Measurements from ENCODE around the gene HELZ.
"Not testable (repeated sequence)": the region's sequence is repeated elsewhere in the genome, so short reads cannot be mapped to it uniquely, and the experiment has no call there.

Gene HELZ

DNA sequence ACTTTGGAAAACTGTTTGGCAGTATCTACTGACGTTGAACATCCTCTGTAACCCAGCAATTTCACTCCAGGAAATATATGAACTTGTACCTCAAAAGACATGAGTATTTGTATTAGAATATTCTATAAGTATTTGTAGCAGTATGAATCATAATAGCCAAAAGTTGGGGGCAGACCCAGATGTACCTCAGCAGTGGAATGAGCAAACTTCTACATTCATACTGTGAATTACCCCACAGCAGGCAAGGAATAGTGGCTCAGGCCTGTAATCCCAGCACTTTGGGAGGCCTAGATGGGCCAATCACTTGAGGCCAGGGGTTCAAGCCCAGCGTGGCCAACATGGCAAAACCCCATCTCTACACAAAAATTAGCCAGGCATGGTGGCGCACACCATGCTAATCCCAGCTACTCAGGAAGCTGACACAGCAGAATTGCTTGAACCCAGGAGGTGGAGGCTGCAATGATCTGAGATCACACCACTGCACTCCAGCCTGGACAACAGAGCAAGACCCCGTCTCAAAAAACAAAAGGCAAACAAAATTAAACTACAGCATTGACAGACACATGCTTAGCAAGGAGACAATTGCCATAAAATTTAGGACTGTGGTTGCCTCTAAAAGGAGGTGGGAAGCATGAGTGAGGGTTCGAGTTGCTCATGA, 11.2 kb upstream of the HELZ start:
- Histone ChIP-seq H3K4me1 (ENCODE audit: control insufficient read depth in 1 of 2, insufficient read depth in 2 of 2, low read length in 2 of 2) (peaks cover 0 to 5% of the 10 kb centered on the region in 2 experiments), H3K79me2 (ENCODE audit: control insufficient read depth, insufficient read depth, low read length, poor library complexity) (no peaks in the 10 kb centered on the region), H3K9me3 (ENCODE audit: insufficient read depth, low read depth, low read length) (peaks cover 1% of the 10 kb centered on the region), H3K23ac (ENCODE audit: low read length) (no peak overlapping the region), H3K9ac (ENCODE audit: low read length) (no peak overlapping the region), H2AFZ (ENCODE audit: insufficient read depth, low read length, poor library complexity) (no peak overlapping the region), H3K79me1 (ENCODE audit: low read length) (peaks cover 2% of the 10 kb centered on the region), H3K27me3 (ENCODE audit: insufficient read depth, low read length) (no peaks in the 10 kb centered on the region), H3K36me3 (ENCODE audit: control insufficient read depth in 1 of 2, insufficient read depth in 2 of 2, low read length in 2 of 2) (no peaks in the 10 kb centered on the region), H2AK5ac (ENCODE audit: low read length) (no peak overlapping the region), H2BK5ac (ENCODE audit: low read depth, low read length, poor library complexity) (no peak overlapping the region), H2BK120ac (ENCODE audit: insufficient read depth, low read length, poor library complexity) (no peak overlapping the region), H3K27ac (ENCODE audit: low read depth, low read length) (no peak overlapping the region), H3K14ac (ENCODE audit: low read length) (no peak overlapping the region), H4K12ac (ENCODE audit: low read depth, low read length) (no peak overlapping the region), H3K4me2 (ENCODE audit: low read length) (no peak overlapping the region), H4K8ac (ENCODE audit: low read depth, low read length) (no peak overlapping the region), H3K4me3 (ENCODE audit: low read depth, low read length) (no peak overlapping the region), H3K18ac (ENCODE audit: low read length) (no peak overlapping the region), H4K91ac (ENCODE audit: low read depth, low read length) (no peak overlapping the region), H2BK12ac (ENCODE audit: low read length) (no peak overlapping the region), H3K4ac (ENCODE audit: low read depth, low read length) (no peak overlapping the region)
- no peak for DNase-seq
- no CpG with 5 or more reads among the region's 5 CpGs for WGBS (ENCODE audit: extremely low coverage, insufficient coverage, insufficient read length)

DNA sequence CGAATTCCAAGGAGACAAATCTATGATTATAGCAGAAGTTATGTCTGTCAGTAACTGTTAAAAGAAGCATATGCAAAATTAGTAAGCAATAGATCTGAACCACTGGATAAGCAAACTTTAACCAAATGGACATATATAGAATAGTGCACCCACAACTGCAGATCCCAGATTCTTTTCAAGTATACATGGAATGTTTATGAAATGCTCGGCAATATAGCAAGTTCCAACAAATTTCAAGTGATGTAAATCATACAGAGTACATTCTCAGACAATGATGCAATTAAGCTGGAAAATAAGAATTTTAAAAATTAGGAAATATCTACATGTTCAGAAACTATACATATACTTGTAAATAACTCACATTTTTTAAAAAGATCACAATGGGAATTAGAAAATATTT, 8.4 kb upstream of the HELZ start:
- Histone ChIP-seq H2BK120ac (ENCODE audit: insufficient read depth, low read length, poor library complexity) (no peak overlapping the region), H3K9me3 (ENCODE audit: insufficient read depth, low read depth, low read length) (peaks cover 1% of the 10 kb centered on the region), H3K27ac (ENCODE audit: low read depth, low read length) (no peak overlapping the region), H2BK12ac (ENCODE audit: low read length) (no peak overlapping the region), H3K4me1 (ENCODE audit: control insufficient read depth in 1 of 2, insufficient read depth in 2 of 2, low read length in 2 of 2) (peaks cover 0 to 5% of the 10 kb centered on the region in 2 experiments), H2AFZ (ENCODE audit: insufficient read depth, low read length, poor library complexity) (no peak overlapping the region), H3K4ac (ENCODE audit: low read depth, low read length) (no peak overlapping the region), H4K12ac (ENCODE audit: low read depth, low read length) (no peak overlapping the region), H3K27me3 (ENCODE audit: insufficient read depth, low read length) (no peaks in the 10 kb centered on the region), H3K23ac (ENCODE audit: low read length) (no peak overlapping the region), H3K79me2 (ENCODE audit: control insufficient read depth, insufficient read depth, low read length, poor library complexity) (no peaks in the 10 kb centered on the region), H3K36me3 (ENCODE audit: control insufficient read depth in 1 of 2, insufficient read depth in 2 of 2, low read length in 2 of 2) (no peaks in the 10 kb centered on the region), H4K91ac (ENCODE audit: low read depth, low read length) (no peak overlapping the region), H3K4me2 (ENCODE audit: low read length) (no peak overlapping the region), H3K4me3 (ENCODE audit: low read depth, low read length) (no peak overlapping the region), H4K8ac (ENCODE audit: low read depth, low read length) (no peak overlapping the region), H3K14ac (ENCODE audit: low read length) (no peak overlapping the region), H3K79me1 (ENCODE audit: low read length) (peaks cover 2% of the 10 kb centered on the region), H2BK5ac (ENCODE audit: low read depth, low read length, poor library complexity) (no peak overlapping the region), H2AK5ac (ENCODE audit: low read length) (no peak overlapping the region), H3K18ac (ENCODE audit: low read length) (no peak overlapping the region), H3K9ac (ENCODE audit: low read length) (no peak overlapping the region)
- no CpG with 5 or more reads among the region's 2 CpGs for WGBS (ENCODE audit: extremely low coverage, insufficient coverage, insufficient read length)
- peak; percentile 40 to 92 for DNase-seq

DNA sequence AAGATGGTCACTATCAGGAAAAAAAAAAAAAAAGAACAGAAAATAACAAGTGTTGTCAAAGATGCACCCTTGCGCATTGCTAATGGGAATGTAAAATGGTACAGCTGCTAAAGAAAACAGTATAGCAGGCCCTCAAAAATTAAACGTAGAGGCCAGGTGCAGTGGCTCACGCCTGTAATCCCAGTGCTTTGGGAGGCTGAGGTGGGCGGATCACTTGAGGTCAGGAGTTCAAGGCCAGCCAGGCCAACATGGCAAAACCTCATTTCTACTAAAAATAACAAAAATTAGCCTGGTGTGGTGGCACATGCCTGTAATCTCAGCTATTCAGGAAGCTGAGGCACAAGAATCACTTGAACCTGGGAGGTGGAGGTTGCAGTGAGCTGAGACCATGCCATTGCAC, 6.6 kb upstream of the HELZ start:
- H2AK5ac ChIP-seq (ENCODE audit: low read length); H3K23ac ChIP-seq (ENCODE audit: low read length); H3K36me3 ChIP-seq (ENCODE audit: control insufficient read depth in 1 of 2, insufficient read depth in 2 of 2, low read length in 2 of 2); H4K12ac ChIP-seq (ENCODE audit: low read depth, low read length); H3K18ac ChIP-seq (ENCODE audit: low read length); H2BK5ac ChIP-seq (ENCODE audit: low read depth, low read length, poor library complexity); H3K79me2 ChIP-seq (ENCODE audit: control insufficient read depth, insufficient read depth, low read length, poor library complexity); H3K14ac ChIP-seq (ENCODE audit: low read length); H3K4ac ChIP-seq (ENCODE audit: low read depth, low read length); DNase-seq; H3K4me2 ChIP-seq (ENCODE audit: low read length); H3K9ac ChIP-seq (ENCODE audit: low read length); H3K4me1 ChIP-seq (ENCODE audit: control insufficient read depth in 1 of 2, insufficient read depth in 2 of 2, low read length in 2 of 2); H3K79me1 ChIP-seq (ENCODE audit: low read length); H3K27ac ChIP-seq (ENCODE audit: low read depth, low read length); H4K8ac ChIP-seq (ENCODE audit: low read depth, low read length); H2BK12ac ChIP-seq (ENCODE audit: low read length); H3K27me3 ChIP-seq (ENCODE audit: insufficient read depth, low read length); H3K9me3 ChIP-seq (ENCODE audit: insufficient read depth, low read depth, low read length); H3K4me3 ChIP-seq (ENCODE audit: low read depth, low read length); H4K91ac ChIP-seq (ENCODE audit: low read depth, low read length); H2BK120ac ChIP-seq (ENCODE audit: insufficient read depth, low read length, poor library complexity); H2AFZ ChIP-seq (ENCODE audit: insufficient read depth, low read length, poor library complexity): not testable (repeated sequence)
- WGBS (ENCODE audit: extremely low coverage, insufficient coverage, insufficient read length) = no CpG with 5 or more reads among the region's 4 CpGs

DNA sequence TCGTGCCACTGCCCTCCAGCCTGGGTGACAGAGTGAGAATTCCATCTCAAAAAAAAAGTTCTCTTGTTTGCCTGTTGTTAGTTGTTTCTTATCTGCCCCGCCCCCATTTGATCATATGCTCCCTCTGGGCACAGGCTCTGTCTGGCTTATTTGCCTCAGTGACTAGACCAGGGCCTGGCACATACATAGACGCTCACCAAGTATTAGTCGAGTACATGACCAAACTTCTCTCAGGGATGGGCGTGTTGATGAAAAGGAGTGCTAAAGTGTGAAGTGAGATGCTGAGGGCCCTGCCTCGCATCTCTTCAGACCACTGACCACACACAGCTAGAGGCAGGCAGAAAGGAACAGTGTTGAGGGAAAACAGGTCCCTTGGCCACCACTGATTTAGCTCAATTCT, 3.3 kb upstream of the HELZ start:
- Histone ChIP-seq H3K36me3 (ENCODE audit: control insufficient read depth in 1 of 2, insufficient read depth in 2 of 2, low read length in 2 of 2) (no peaks in the 10 kb centered on the region), H3K9ac (ENCODE audit: low read length) (no peak overlapping the region), H4K8ac (ENCODE audit: low read depth, low read length) (no peak overlapping the region), H3K79me1 (ENCODE audit: low read length) (peaks cover 13% of the 10 kb centered on the region), H2AK5ac (ENCODE audit: low read length) (no peak overlapping the region), H3K18ac (ENCODE audit: low read length) (no peak overlapping the region), H3K27me3 (ENCODE audit: insufficient read depth, low read length) (no peaks in the 10 kb centered on the region), H3K4me1 (ENCODE audit: control insufficient read depth in 1 of 2, insufficient read depth in 2 of 2, low read length in 2 of 2) (peaks cover 0 to 3% of the 10 kb centered on the region in 2 experiments), H4K12ac (ENCODE audit: low read depth, low read length) (no peak overlapping the region), H2AFZ (ENCODE audit: insufficient read depth, low read length, poor library complexity) (no peak overlapping the region), H2BK12ac (ENCODE audit: low read length) (no peak overlapping the region), H4K91ac (ENCODE audit: low read depth, low read length) (no peak overlapping the region), H3K4ac (ENCODE audit: low read depth, low read length) (no peak overlapping the region), H3K27ac (ENCODE audit: low read depth, low read length) (no peak overlapping the region), H3K9me3 (ENCODE audit: insufficient read depth, low read depth, low read length) (no peaks in the 10 kb centered on the region), H3K79me2 (ENCODE audit: control insufficient read depth, insufficient read depth, low read length, poor library complexity) (peaks cover 11% of the 10 kb centered on the region), H2BK5ac (ENCODE audit: low read depth, low read length, poor library complexity) (no peak overlapping the region), H3K4me3 (ENCODE audit: low read depth, low read length) (no peak overlapping the region), H3K4me2 (ENCODE audit: low read length) (no peak overlapping the region), H3K23ac (ENCODE audit: low read length) (no peak overlapping the region), H2BK120ac (ENCODE audit: insufficient read depth, low read length, poor library complexity) (no peak overlapping the region), H3K14ac (ENCODE audit: low read length) (no peak overlapping the region)
- WGBS (ENCODE audit: extremely low coverage, insufficient coverage, insufficient read length) = no CpG with 5 or more reads among the region's 6 CpGs
- DNase-seq = no peak
